HG03439 (cell line): ENCODE measurements around the gene IFNA2.
A peak's percentile ranks its signal among the peaks of the same experiment; 100 is the strongest.
"Not testable (repeated sequence)": the region's sequence is repeated elsewhere in the genome, so short reads cannot be mapped to it uniquely, and the experiment has no call there.

ENCODE experiments used
- ATAC-seq: cut with Tn5 transposase; IDR thresholded peaks from one replicate; pipeline ENCODE4 v1.9.1; 2021; ENCODE audit warnings: mild to moderate bottlenecking, moderate library complexity; ENCODE audit not compliant: unreplicated experiment

IFNA2 gene

GRCh38 chr9:21383627-21384026, 1.6 kb downstream of the IFNA2 start:
- no peak for ATAC-seq

- ATAC-seq: peak; percentile 99
Observed at GRCh38 chr9:21381448-21382339, 3.5 kb downstream of the IFNA2 start.

- not testable (repeated sequence) for ATAC-seq
Observed at GRCh38 chr9:21371467-21371866, 13.7 kb downstream of the IFNA2 start.

- ATAC-seq: no peak
Observed at GRCh38 chr9:21367957-21368356, 17.2 kb downstream of the IFNA2 start, which contains the start of gene IFNA13. IFNA13 (minus strand) TSS chr9:21368057; CDS start chr9:21368010, 47 bp downstream.

GRCh38 chr9:21367169-21367568, 18.0 kb downstream of the IFNA2 start:
- not testable (repeated sequence) for ATAC-seq

GRCh38 chr9:21362287-21362686, 22.9 kb downstream of the IFNA2 start:
- no peak for ATAC-seq

- peak; percentile 85 for ATAC-seq
Observed at GRCh38 chr9:21357479-21358460, 27.4 kb downstream of the IFNA2 start.

- no peak for ATAC-seq
Observed at GRCh38 chr9:21350787-21351186, 34.4 kb downstream of the IFNA2 start, which contains the start of gene IFNA6. IFNA6 (minus strand) TSS chr9:21350887; CDS start chr9:21350887, 0 bp downstream.

GRCh38 chr9:21348430-21348970, 36.7 kb downstream of the IFNA2 start:
- no peak for ATAC-seq

GRCh38 chr9:21340735-21341134, 44.5 kb downstream of the IFNA2 start:
- no peak for ATAC-seq

GRCh38 chr9:21336457-21336856, 48.7 kb downstream of the IFNA2 start:
- ATAC-seq: no peak

- ATAC-seq: peak; percentile 90
Observed at GRCh38 chr9:21334701-21335632, 50.2 kb downstream of the IFNA2 start, which contains the start of gene KLHL9. KLHL9 (minus strand) TSS chr9:21335404; CDS start chr9:21334859, 545 bp downstream.
